Iris pigment epithelial cell (primary cell): ENCODE measurements around the gene PLAAT4.

Source experiments
- DNase-seq: peaks from one replicate; pipeline ENCODE4 v3.0.0-alpha.2; 2011; ENCODE audit warnings: low read depth

PLAAT4 gene

GRCh38 chr11:63536669-63537292 lies at the start of gene PLAAT4:
PLAAT4 (plus strand) TSS chr11:63536808; CDS start chr11:63536869, 61 bp downstream.
- DNase-seq, result peak; percentile 84

GRCh38 chr11:63488789-63489188 lies 47.8 kb upstream of the PLAAT4 start:
- no peak for DNase-seq

- peak; percentile 63 for DNase-seq
Measured at GRCh38 chr11:63489879-63490278, 46.7 kb upstream of the PLAAT4 start.

GRCh38 chr11:63490551-63491239 lies 45.9 kb upstream of the PLAAT4 start, which contains the start of gene PLAAT5:
PLAAT5 (minus strand) TSS chr11:63491167; CDS start chr11:63491034, 133 bp downstream.
- peak; percentile 26 for DNase-seq

GRCh38 chr11:63491240-63491587 lies 45.4 kb upstream of the PLAAT4 start:
- DNase-seq, result no peak

- peak; percentile 75 for DNase-seq
Measured at GRCh38 chr11:63491636-63492372, 44.8 kb upstream of the PLAAT4 start.

- DNase-seq, result no peak
Measured at GRCh38 chr11:63492441-63492840, 44.2 kb upstream of the PLAAT4 start.

- no peak for DNase-seq
Measured at GRCh38 chr11:63493127-63493526, 43.5 kb upstream of the PLAAT4 start.

- DNase-seq, result no peak
Measured at GRCh38 chr11:63494975-63495374, 41.6 kb upstream of the PLAAT4 start.

GRCh38 chr11:63499874-63500273 lies 36.7 kb upstream of the PLAAT4 start:
- DNase-seq, result no peak

GRCh38 chr11:63501236-63501635 lies 35.4 kb upstream of the PLAAT4 start:
- no peak for DNase-seq

GRCh38 chr11:63502252-63502820 lies 34.3 kb upstream of the PLAAT4 start:
- DNase-seq, result no peak

GRCh38 chr11:63503492-63503891 lies 33.1 kb upstream of the PLAAT4 start:
- no peak for DNase-seq

- DNase-seq, result no peak
Measured at GRCh38 chr11:63504054-63504453, 32.6 kb upstream of the PLAAT4 start.

GRCh38 chr11:63504933-63505586 lies 31.5 kb upstream of the PLAAT4 start:
- no peak for DNase-seq

GRCh38 chr11:63505857-63506528 lies 30.6 kb upstream of the PLAAT4 start, which contains the start of gene LGALS12:
LGALS12 (plus strand) TSS chr11:63506084; CDS start chr11:63506459, 375 bp downstream.
- no peak for DNase-seq

- no peak for DNase-seq
Measured at GRCh38 chr11:63506876-63507275, 29.7 kb upstream of the PLAAT4 start.

- no peak for DNase-seq
Measured at GRCh38 chr11:63507511-63507910, 29.1 kb upstream of the PLAAT4 start.

- no peak for DNase-seq
Measured at GRCh38 chr11:63508009-63508408, 28.6 kb upstream of the PLAAT4 start.

- no peak for DNase-seq
Measured at GRCh38 chr11:63508745-63509144, 27.9 kb upstream of the PLAAT4 start.

- peak; percentile 59 for DNase-seq
Measured at GRCh38 chr11:63510360-63511047, 26.1 kb upstream of the PLAAT4 start.
